Stimulated activated CD8-positive, alpha-beta memory T cell treated with anti-CD3 and anti-CD28 coated beads, Interleukin-15, amount 100 ng/mL, for 1 hour (primary cell): ENCODE data around the gene STH.

ENCODE experiments used
- DNase-seq: peaks from one replicate; pipeline ENCODE4 v3.0.0-alpha.2; 2020; ENCODE audit warnings: low read depth

The STH gene

GRCh38 chr17:46027048-46027975 is 28.3 kb downstream of the STH start:
- DNase-seq = no peak

- no peak for DNase-seq
These were observed 28.9 kb downstream of the STH start for GRCh38 chr17:46027976-46028325.

DNA sequence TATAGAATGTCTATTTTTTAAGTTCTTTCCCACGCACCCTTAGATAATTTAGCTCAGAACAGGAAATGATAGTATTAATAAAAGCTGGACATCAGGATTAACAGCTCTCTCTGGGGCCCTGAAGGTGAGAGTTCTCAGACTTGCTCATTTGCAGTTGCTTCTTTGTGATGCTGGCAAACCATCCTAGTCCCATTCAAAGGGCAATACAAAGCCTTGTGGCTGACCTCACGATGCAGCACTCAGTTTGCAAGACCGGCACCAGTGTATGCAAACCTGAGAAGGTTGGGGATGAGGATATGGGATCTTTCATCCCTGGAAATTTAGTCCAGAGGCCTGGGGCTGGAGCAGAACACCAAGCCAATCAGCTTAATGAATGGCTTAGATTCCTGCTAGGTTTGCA is 29.3 kb downstream of the STH start:
- DNase-seq = no peak

- no peak for DNase-seq
These were observed 30.0 kb downstream of the STH start for GRCh38 chr17:46028981-46029565.

- DNase-seq = no peak
These were observed 30.6 kb downstream of the STH start for GRCh38 chr17:46029627-46030026.

DNA sequence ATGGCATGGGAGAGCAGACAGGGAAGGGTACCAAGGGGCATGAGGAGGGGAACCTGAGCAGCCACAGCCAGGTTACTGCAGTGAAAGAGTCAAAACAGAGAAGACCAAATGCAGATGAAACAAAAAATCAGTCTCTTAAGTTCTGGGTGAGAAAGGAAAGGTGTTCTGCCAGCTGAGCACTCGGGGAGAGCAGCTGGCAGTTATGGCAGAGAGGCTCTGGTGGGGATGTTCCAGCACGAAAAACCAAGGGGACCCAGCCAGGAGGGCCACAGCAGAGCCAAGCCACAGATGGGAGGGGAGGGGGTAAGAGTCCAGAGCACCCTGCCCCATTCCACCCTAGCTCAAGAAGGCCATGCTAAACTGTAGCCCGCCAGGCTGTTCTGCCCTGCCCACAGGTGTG is 31.7 kb downstream of the STH start:
- no peak for DNase-seq

GRCh38 chr17:46031440-46031839 is 32.4 kb downstream of the STH start:
- no peak for DNase-seq

GRCh38 chr17:46031920-46032319 is 32.9 kb downstream of the STH start:
- no peak for DNase-seq

DNA sequence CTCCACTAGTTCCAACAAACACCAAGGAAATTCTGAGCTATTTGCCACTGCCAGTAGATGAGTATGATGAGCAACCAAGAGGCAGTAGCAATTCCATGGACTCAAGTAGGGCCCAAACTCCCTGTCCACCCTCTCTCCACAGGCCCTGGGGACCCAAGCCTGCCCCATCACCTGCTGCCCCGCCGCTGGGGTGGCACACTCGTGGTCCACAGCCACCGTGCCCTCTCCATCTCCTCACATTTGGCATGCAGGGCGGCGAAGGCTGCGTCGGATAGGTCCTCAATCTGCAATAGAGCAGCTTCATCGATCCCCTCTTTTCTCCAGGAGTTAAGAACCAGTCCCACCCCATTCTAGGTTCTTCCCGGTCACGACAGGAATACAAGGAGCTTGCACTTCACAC is 33.9 kb downstream of the STH start:
- no peak for DNase-seq

DNA sequence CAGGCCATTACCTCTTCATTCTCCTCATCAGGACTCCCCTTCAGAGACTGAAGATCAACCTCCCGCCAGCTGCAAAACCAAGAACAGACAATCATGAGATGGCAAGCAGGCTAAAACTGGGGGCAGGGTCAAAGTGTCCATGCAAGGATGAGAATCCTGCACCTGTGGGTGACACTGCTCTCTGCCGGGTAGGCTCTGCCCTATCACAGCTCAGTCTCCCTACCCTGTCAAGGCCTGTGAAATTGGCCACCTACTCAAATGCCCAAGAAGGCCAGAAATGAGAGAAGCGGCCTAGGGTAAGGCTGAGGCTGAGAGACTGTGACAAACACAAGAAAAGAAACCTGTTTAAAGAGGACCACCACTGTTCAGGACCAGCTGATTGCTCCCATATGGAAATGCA is 34.3 kb downstream of the STH start:
- DNase-seq = no peak

DNA sequence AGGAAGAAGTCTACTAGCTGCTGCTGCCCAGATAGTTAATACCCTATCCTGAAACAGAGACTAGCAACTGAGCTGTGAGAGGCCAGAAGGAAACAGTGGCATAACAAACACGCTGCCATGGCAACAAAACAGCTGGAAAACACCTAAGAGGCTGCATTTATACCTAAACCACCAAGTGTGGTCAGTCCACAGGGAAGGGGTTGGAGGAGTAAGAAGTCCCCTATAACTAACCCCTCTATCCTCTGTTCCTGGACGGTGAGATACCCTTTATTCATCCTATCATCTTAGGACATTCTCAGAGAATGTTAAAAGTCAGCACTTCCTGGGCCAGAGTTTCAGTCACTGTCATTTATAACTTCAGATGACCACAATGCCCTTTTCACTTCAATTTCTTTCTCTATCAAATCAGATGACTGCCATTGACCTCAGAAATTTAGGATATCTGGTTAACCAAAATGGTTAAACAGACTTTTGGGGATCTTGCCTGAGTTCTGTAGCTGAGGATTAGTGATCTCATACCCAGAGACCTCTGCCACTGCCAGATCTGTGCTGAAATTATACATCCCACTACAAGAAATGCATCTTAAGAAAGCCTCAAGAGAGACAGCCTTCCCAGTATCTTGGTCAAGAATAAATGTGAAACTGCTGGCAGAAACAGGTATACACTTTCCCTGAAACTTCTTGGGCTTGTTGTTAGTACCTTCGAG is 36.2 kb downstream of the STH start:
- DNase-seq = no peak

GRCh38 chr17:46036491-46036890 is 37.4 kb downstream of the STH start:
- no peak for DNase-seq

- no peak for DNase-seq
These were observed 38.7 kb downstream of the STH start for GRCh38 chr17:46037722-46038255.

DNA sequence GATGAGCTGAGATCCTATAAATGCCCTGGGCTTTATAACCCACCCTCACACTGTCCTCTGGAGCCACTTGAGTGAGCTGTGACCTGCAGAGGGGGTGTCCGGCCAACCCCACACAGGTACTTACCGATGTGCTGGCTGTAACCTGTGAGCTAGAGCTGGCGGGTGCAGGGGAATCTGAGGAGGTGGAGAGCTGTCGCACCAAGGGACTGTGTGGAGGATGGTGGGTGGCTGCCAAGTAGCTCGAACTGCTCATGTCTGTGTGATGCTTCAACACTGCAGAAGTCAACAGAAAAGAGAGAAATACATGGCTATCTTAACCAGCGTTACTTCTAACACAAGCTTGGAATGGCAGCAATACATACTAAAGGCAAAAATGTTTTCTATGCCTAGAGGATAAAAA is 39.4 kb downstream of the STH start:
- no peak for DNase-seq

DNA sequence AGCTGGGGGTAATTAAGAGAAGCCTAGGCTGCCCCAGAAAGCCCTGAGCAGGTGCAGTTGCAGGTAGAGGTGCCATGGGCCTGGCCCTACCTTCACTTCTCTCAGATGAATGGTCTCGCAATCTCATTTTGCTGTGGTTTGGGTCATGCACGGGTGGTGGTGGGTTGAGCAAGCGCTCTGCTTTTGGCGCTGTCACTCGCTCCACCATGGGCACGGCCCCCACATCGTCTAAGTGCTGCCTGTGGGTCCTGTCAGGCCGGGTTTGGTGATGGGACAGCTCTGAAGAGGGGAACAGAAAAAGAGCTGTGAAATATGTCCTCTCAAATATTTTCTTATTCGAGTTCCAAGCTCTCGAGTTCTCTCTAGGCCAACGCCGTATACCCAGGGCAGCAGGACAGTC is 39.9 kb downstream of the STH start:
- no peak for DNase-seq

GRCh38 chr17:46039592-46040186 is 40.6 kb downstream of the STH start:
- DNase-seq = no peak

- no peak for DNase-seq
These were observed 43.2 kb downstream of the STH start for GRCh38 chr17:46042246-46042645.

- no peak for DNase-seq
These were observed 43.9 kb downstream of the STH start for GRCh38 chr17:46042925-46043324.

DNA sequence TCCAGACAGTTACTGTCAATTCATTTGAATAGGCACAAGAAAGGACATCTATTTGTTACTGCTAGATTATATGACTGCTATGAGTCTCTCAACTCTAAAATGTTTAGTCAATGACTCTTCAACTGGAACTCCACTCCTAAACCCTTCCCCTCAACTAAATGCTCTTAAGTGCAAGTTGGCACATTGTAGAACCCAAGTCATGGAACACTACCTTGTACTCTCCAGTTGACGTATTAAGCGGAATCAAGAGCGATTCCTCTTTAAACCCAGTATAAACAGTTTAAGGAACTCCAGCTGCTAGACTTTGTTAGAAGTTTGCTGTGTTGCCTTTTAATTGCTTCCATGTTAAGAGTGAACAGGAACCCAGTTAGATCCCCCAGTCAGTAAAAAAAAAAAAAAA is 44.6 kb downstream of the STH start:
- no peak for DNase-seq

GRCh38 chr17:46044286-46044928 is 45.4 kb downstream of the STH start:
- DNase-seq = peak; percentile 17

- DNase-seq = no peak
These were observed 45.9 kb downstream of the STH start for GRCh38 chr17:46044989-46045388.

DNA sequence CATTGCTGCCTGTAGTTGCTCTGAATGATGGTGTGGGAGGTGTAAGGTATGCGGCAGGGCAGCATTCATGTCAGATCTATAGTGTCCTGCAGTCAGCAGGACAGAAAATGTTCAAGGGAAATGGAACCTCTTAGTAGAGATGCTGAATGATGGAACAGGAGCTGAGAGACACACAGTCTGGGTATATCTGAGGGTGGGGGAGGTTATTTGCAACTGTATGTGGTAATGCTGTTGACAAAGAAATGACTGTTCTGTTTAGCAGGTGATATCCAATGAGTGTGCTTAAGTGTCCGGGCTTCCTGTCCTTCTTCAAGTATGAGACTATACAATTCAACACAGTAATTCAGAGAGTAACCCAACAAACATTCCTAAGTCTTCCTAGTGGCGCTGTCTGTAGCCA is 46.6 kb downstream of the STH start:
- DNase-seq = no peak
